HEK293 (cell line): Measurements from ENCODE around the gene HLA-DMA.

Experiments used
- CTCF ChIA-PET: fragments of 350-600 bp; formaldehyde crosslinking; extraction: SDS; loops from one replicate; lab custom pipeline; 2021; ENCODE audit warnings: antibody characterized with exemption; lab: Yijun Ruan, JAX
- POLR2A ChIA-PET: fragments of 300-600 bp; formaldehyde crosslinking; extraction: SDS; loops from one replicate; lab custom pipeline; 2020; ENCODE audit warnings: antibody characterized with exemption, inconsistent platforms; lab: Yijun Ruan, JAX
- H3K27ac ChIP-seq: fragments of 200-500 bp; sonication (Bioruptor generic); 2 replicates; pipeline ENCODE4 v1.5.1; 2014; ENCODE audit warnings: low read depth, low read length, control low read depth, inconsistent platforms; ENCODE audit errors: extremely low read depth
- H3K36me3 ChIP-seq, 2 experiments: fragments of 200-500 bp in 1 of 2; sonication (Bioruptor generic) in 1 of 2; 1 replicate in 1 of 2; 2 replicates in 1 of 2; pipeline ENCODE4 v1.5.1; 2014 to 2017; ENCODE audit warnings: inconsistent platforms in 2 of 2, low read length in 2 of 2; ENCODE audit not compliant: control insufficient read depth in 2 of 2, insufficient read depth in 1 of 2
- H3K4me1 ChIP-seq: fragments of 200-500 bp; sonication (Bioruptor generic); 2 replicates; pipeline ENCODE4 v1.5.1; 2014; ENCODE audit warnings: mild to moderate bottlenecking, low read length, inconsistent platforms; ENCODE audit not compliant: control insufficient read depth, insufficient read depth
- H3K4me3 ChIP-seq: 2 replicates; pipeline ENCODE4 v1.5.1; 2011; ENCODE audit warnings: low read depth, mild to moderate bottlenecking, control low read depth, low read length, moderate library complexity
- H3K9me3 ChIP-seq: fragments of 200-500 bp; sonication (Bioruptor generic); 2 replicates; pipeline ENCODE4 v1.5.1; 2014; ENCODE audit warnings: low read depth, low read length, inconsistent platforms; ENCODE audit not compliant: control insufficient read depth, insufficient read depth
- EGR2 ChIP-seq: fragments of 450-650 bp; formaldehyde crosslinking; IDR thresholded peaks from 2 replicates; pipeline ENCODE4 v1.5.1; 2016; ENCODE audit warnings: low read depth, missing biosample characterization, missing genetic modification characterization
- HOXA7 ChIP-seq: sonication (generic); formaldehyde crosslinking; IDR thresholded peaks from 2 replicates; pipeline ENCODE4 v1.8.1; 2022; ENCODE audit warnings: missing genetic modification reagents, borderline replicate concordance
- KLF9 ChIP-seq: fragments of 450-650 bp; formaldehyde crosslinking; IDR thresholded peaks from 2 replicates; pipeline ENCODE4 v1.5.1; 2016; ENCODE audit warnings: missing biosample characterization, missing genetic modification characterization, low read depth
- SCRT2 ChIP-seq: fragments of 450-650 bp; formaldehyde crosslinking; IDR thresholded peaks from 2 replicates; pipeline ENCODE4 v1.5.1; 2016; ENCODE audit warnings: missing biosample characterization, missing genetic modification characterization
- ZBTB49 ChIP-seq: fragments of 450-650 bp; formaldehyde crosslinking; IDR thresholded peaks from 2 replicates; pipeline ENCODE4 v1.5.1; 2016; ENCODE audit warnings: missing biosample characterization, missing genetic modification characterization, low read depth
- ZFHX2 ChIP-seq: fragments of 450-650 bp; formaldehyde crosslinking; conservative IDR thresholded peaks from 2 replicates; pipeline ENCODE4 v1.5.1; 2016; ENCODE audit warnings: missing biosample characterization, missing genetic modification characterization
- ZNF133 ChIP-seq: fragments of 450-650 bp; formaldehyde crosslinking; IDR thresholded peaks from 2 replicates; pipeline ENCODE4 v1.5.1; 2016; ENCODE audit warnings: missing biosample characterization, missing genetic modification characterization
- ZNF23 ChIP-seq: fragments of 450-650 bp; formaldehyde crosslinking; IDR thresholded peaks from 2 replicates; pipeline ENCODE4 v1.5.1; 2016; ENCODE audit warnings: missing biosample characterization, missing genetic modification characterization, borderline replicate concordance
- ZNF302 ChIP-seq: fragments of 450-650 bp; formaldehyde crosslinking; IDR thresholded peaks from 2 replicates; pipeline ENCODE4 v1.5.1; 2016; ENCODE audit warnings: missing biosample characterization, missing genetic modification characterization, low read depth
- ZNF362 ChIP-seq: fragments of 450-650 bp; formaldehyde crosslinking; IDR thresholded peaks from 2 replicates; pipeline ENCODE4 v1.5.1; 2016; ENCODE audit warnings: missing biosample characterization, missing genetic modification characterization

Gene HLA-DMA

GRCh38 chr6:32954267-32954666, 1.4 kb upstream of the HLA-DMA start:
- no peaks in the 10 kb centered on the region for H3K4me1 ChIP-seq
- H3K36me3 ChIP-seq, result no peaks in the 10 kb centered on the region
- POLR2A ChIA-PET, result interaction anchor here (0.6 to 10.6 kb wide), 5 partner anchors 14 to 245 kb away, joined by 3 to 264 read pairs (median 19); partner anchors contain the start of genes BRD2 and HLA-DMB
- TF ChIP-seq ZNF23 (no peak), HOXA7 (no peak), EGR2 (peak; percentile 98), ZBTB49 (tag by site-specific recombination) (no peak), ZFHX2 (tag by site-specific recombination) (peak; percentile 96)
- CTCF ChIA-PET, result interaction anchor here (0.6 to 10.6 kb wide), 30 partner anchors 14 to 894 kb away, joined by 3 to 344 read pairs (median 7); partner anchors contain the start of genes BRD2, HLA-DMB, HLA-DQA1 and PSMB8
- H3K4me3 ChIP-seq, result no peak overlapping the region
- H3K9me3 ChIP-seq, result no peaks in the 10 kb centered on the region
- H3K27ac ChIP-seq, result no peak overlapping the region

- POLR2A ChIA-PET, result interaction anchor here (3.3 to 10.6 kb wide), 3 partner anchors 17 to 60 kb away, joined by 19 to 264 read pairs (median 25); partner anchors contain the start of gene BRD2
- Histone ChIP-seq H3K27ac (no peak overlapping the region), H3K4me1 (no peaks in the 10 kb centered on the region), H3K4me3 (no peak overlapping the region), H3K36me3 (no peaks in the 10 kb centered on the region), H3K9me3 (no peaks in the 10 kb centered on the region)
- TF ChIP-seq KLF9 (no peak), ZNF133 (peak; percentile 76)
- CTCF ChIA-PET, result interaction anchor here (0.6 to 10.6 kb wide), 34 partner anchors 13 to 1818 kb away, joined by 3 to 344 read pairs (median 6); partner anchors contain the start of genes BRD2, HLA-DMB and TAP2
Observed at GRCh38 chr6:32953775-32954174, 878 bp upstream of the HLA-DMA start.

GRCh38 chr6:32950449-32950848, 2.4 kb downstream of the HLA-DMA start:
- H3K4me1 ChIP-seq, result no peaks in the 10 kb centered on the region
- no peak for TF ChIP-seq ZNF362 (tag by site-specific recombination)
- no peak overlapping the region for H3K4me3 ChIP-seq
- ChIA-PET CTCF (interaction anchor here (0.7 to 10.6 kb wide), 11 partner anchors 15 to 83 kb away, joined by 3 to 344 read pairs (median 4); partner anchors contain the start of gene BRD2), POLR2A (interaction anchor here (10.6 kb wide), 1 partner anchor 21 kb away, joined by 264 read pairs; the partner anchor contains the start of gene BRD2)
- H3K27ac ChIP-seq, result no peak overlapping the region
- H3K9me3 ChIP-seq, result no peaks in the 10 kb centered on the region
- no peaks in the 10 kb centered on the region for H3K36me3 ChIP-seq

- no peaks in the 10 kb centered on the region for H3K36me3 ChIP-seq
- H3K27ac ChIP-seq, result no peak overlapping the region
- no peak overlapping the region for H3K4me3 ChIP-seq
- no peaks in the 10 kb centered on the region for H3K4me1 ChIP-seq
- ChIA-PET CTCF (interaction anchor here (0.5 to 10.6 kb wide), 10 partner anchors 15 to 95 kb away, joined by 3 to 344 read pairs (median 5); partner anchors contain the start of gene BRD2), POLR2A (interaction anchor here (10.6 kb wide), 1 partner anchor 21 kb away, joined by 264 read pairs; the partner anchor contains the start of gene BRD2)
- H3K9me3 ChIP-seq, result no peaks in the 10 kb centered on the region
- TF ChIP-seq ZNF302 (tag by site-specific recombination) (no peak), SCRT2 (peak; percentile 83)
Observed at GRCh38 chr6:32950010-32950409, 2.9 kb downstream of the HLA-DMA start.

GRCh38 chr6:32949113-32949512, 3.8 kb downstream of the HLA-DMA start:
- POLR2A ChIA-PET, result interaction anchor here (1.3 kb wide), 1 partner anchor 36 kb away, joined by 3 read pairs; no protein-coding TSS in a partner anchor

More at GRCh38 chr6:32949113-32949512, 3.8 kb downstream of the HLA-DMA start:
- no peak overlapping the region for H3K27ac ChIP-seq
- no peaks in the 10 kb centered on the region for H3K9me3 ChIP-seq
- TF ChIP-seq ZFHX2 (tag by site-specific recombination) (0 out of 2 replicates have a peak, but pooled peaks have one; percentile 30), SCRT2 (no peak)
- H3K4me3 ChIP-seq, result no peak overlapping the region
- CTCF ChIA-PET, result interaction anchor here (1.2 to 2.6 kb wide), 6 partner anchors 14 to 110 kb away, joined by 5 to 67 read pairs (median 16); partner anchors contain the start of gene TAP2
- no peaks in the 10 kb centered on the region for H3K4me1 ChIP-seq
- no peaks in the 10 kb centered on the region for H3K36me3 ChIP-seq
